ENCODE results near the gene TMEM38A.
A peak's percentile ranks its signal among the peaks of the same experiment; 100 is the strongest.

TMEM38A gene, protein sequence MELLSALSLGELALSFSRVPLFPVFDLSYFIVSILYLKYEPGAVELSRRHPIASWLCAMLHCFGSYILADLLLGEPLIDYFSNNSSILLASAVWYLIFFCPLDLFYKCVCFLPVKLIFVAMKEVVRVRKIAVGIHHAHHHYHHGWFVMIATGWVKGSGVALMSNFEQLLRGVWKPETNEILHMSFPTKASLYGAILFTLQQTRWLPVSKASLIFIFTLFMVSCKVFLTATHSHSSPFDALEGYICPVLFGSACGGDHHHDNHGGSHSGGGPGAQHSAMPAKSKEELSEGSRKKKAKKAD

DNA sequence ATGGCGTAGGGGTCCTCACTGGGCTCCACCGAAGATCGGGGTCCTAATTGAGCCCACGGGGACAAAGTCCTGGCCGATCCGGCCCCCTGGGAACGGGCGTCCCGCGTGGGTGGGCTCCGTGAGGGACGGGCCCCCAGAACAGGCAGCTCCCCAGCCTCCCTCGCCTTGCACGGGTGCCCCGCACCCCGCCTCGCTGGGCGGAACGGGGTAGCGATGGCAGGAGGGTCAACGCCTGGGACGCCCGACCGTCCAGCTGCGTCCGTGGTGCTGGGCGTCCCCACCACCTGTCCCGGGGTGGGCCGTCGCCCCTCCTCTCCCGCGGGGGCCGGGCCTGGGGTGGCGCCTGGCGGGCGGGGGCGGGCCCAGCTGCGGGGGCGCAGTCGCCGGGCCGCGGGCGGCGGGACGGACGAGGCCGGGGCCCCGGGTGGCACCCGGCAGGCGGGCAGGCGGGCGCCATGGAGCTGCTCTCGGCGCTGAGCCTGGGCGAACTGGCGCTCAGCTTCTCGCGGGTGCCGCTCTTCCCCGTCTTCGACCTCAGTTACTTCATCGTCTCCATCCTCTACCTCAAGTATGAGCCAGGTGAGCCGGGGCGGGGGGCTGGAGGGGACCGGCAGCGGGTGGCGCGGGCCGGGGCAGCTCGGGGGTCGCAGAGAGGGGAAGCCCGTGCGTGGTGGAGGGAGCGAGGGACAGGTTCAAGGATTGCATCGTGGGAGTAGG, at the start of gene TMEM38A:
Gene TMEM38A, plus strand, starts transcription at position 377 of the 717 bp plus-strand sequence. Its CDS starts 79 bp downstream, at position 456.
- TF ChIP-seq, protein P1, sequence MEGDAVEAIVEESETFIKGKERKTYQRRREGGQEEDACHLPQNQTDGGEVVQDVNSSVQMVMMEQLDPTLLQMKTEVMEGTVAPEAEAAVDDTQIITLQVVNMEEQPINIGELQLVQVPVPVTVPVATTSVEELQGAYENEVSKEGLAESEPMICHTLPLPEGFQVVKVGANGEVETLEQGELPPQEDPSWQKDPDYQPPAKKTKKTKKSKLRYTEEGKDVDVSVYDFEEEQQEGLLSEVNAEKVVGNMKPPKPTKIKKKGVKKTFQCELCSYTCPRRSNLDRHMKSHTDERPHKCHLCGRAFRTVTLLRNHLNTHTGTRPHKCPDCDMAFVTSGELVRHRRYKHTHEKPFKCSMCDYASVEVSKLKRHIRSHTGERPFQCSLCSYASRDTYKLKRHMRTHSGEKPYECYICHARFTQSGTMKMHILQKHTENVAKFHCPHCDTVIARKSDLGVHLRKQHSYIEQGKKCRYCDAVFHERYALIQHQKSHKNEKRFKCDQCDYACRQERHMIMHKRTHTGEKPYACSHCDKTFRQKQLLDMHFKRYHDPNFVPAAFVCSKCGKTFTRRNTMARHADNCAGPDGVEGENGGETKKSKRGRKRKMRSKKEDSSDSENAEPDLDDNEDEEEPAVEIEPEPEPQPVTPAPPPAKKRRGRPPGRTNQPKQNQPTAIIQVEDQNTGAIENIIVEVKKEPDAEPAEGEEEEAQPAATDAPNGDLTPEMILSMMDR (IDR thresholded peaks at IDR 0.05; ENCODE audit: low read depth, low read length): no peak
- peak within 1 kb of the TSS; percentile 73 for H3K4me3 ChIP-seq (ENCODE audit: low read depth, low read length)

DNA sequence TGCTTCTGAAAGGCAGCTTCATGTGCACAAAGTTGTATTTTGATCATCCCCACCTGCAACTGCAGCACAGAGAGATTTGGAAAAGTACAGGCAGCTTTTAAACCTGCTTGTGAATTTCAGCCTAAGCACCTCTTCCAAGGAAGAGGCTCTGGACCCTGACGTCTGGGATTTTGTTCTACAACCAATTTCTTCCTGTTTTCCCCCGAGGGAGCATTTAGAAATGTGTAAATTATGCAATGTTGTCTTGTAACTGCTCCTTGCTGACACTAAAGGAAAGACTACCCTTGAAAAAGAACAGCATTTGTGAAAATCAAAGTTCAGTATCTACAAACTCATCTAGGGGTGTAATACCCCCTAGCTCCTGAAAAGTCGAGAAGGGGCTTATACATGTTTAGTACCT, 48.3 kb upstream of the TMEM38A start:
- TF ChIP-seq, protein P1 (IDR thresholded peaks at IDR 0.05; ENCODE audit: low read depth, low read length): no peak
- H3K4me3 ChIP-seq (ENCODE audit: low read depth, low read length): no peak overlapping the region

DNA sequence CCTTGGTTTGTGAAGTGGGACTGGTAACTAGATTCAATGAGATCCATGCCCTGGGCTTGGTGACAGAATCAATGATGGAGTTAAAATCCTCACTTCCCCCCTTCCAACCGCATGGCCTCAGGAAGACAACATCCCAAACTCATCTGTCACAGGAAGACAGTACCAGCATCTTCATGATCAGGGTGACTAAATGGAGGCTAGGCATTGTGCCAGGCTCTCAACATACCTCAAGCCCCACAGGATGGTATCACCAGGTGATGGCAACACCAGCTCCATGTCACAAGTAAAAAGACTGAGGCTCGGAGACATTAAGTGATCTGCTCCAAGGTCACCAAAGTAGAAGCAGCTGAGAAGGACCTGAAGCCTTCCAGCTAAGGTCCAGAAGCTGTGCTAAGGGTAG, 47.1 kb upstream of the TMEM38A start:
- TF ChIP-seq, protein P1 (IDR thresholded peaks at IDR 0.05; ENCODE audit: low read depth, low read length): no peak
- no peak overlapping the region for H3K4me3 ChIP-seq (ENCODE audit: low read depth, low read length)

DNA sequence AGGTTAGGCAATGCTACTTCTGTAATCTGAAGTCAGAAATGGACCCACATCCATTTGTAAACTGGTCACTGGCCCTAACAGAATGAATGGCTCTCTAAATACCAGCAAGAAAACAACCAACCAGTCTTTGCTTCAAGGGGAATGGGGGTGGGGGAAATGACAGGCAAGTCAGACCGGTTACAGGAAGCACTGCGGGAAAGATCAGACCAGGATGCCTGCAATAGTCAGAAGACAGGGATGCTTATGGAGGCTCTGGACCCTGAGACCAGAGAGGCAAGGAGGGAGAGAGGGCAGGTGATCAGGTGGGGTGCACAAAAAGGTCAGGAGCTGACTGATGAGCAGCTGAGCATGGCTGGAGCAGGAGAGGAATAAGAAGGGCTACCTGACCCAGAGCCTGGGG, 46.0 kb upstream of the TMEM38A start:
- TF ChIP-seq, protein P1 (IDR thresholded peaks at IDR 0.05; ENCODE audit: low read depth, low read length): no peak
- H3K4me3 ChIP-seq (ENCODE audit: low read depth, low read length): no peak overlapping the region

DNA sequence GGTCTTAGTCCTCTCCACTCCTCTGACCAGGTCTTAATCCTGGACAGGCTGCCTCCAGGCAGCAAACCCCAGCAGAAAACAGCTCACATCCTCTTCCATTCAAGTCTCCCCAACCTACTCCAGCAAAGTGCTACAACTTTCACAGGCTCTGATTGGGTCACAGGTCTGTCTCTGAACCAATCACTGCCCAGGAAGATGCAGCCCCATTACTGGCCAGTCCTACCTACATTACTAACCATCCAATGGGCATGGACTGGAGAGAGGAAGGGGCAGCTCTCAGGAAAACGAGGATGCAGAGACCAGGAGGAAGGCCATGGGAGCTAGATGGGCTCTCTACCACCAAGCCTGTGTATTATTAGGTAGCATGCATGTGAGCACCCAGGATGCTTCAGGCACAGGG, 45.1 kb upstream of the TMEM38A start:
- TF ChIP-seq, protein P1 (IDR thresholded peaks at IDR 0.05; ENCODE audit: low read depth, low read length): no peak
- no peak overlapping the region for H3K4me3 ChIP-seq (ENCODE audit: low read depth, low read length)

DNA sequence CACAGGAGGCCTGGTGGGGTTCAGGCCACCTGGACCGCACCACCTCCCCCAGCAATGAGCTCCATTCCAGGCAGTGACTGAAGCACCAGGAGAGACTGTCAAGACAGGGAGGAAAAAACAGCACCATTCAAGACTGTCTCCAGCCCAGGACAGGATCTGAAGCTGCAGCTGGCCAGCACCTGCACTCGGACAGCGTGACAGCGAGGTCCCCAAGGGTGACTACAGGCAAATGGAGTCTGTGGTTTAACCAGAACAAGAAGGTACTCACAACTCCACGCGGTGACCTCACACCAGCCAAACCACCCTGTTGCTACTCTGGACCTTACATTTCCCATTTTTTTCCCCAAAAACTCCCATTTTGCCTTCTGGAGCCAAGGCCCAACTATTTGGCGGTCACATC, 42.7 kb upstream of the TMEM38A start:
- TF ChIP-seq, protein P1 (IDR thresholded peaks at IDR 0.05; ENCODE audit: low read depth, low read length): no peak
- H3K4me3 ChIP-seq (ENCODE audit: low read depth, low read length): no peak overlapping the region

DNA sequence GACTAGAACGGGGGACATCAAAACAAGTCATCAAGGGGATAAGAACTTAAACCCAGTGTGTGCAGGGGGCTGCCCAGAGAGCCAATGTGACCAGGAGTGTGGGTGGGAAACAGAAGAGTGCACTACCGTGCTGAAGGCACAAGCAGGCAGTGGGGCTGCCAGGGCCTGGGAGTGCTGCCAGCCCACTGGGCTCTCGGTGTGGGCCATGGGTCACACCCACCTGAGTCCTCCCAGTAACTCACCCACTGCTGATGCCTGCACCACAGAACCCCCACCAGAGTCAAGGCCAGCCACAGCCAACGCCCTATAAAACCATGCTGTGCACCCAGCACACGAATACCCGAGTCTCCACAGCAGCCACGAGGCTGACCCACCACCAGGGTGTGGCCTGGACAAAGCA, 41.5 kb upstream of the TMEM38A start:
- H3K4me3 ChIP-seq (ENCODE audit: low read depth, low read length): no peak overlapping the region

More for the DNA sequence above, 41.5 kb upstream of the TMEM38A start:
- TF ChIP-seq, protein P1 (IDR thresholded peaks at IDR 0.05; ENCODE audit: low read depth, low read length): no peak

All from WI38 (cell line).